Lower leg skin (tissue), 3 donors: ENCODE data around the gene SLC49A3.

Experiments used
- POLR2A ChIP-seq, 2 donors: fragments of 450-650 bp; IDR thresholded peaks; one replicate each; pipeline ENCODE4 v1.6.1; 2016 to 2017; ENCODE audit warnings: antibody characterized with exemption in 2 of 2, mild to moderate bottlenecking in 1 of 2, moderate library complexity in 1 of 2
- TF ChIP-seq, protein P1 (sequence below), 3 donors: fragments of 450-650 bp; IDR thresholded peaks; one replicate each; pipeline ENCODE4 v1.5.1; 2016; ENCODE audit warnings: antibody characterized with exemption in 3 of 3, mild to moderate bottlenecking in 3 of 3, moderate library complexity in 2 of 3

DNA sequence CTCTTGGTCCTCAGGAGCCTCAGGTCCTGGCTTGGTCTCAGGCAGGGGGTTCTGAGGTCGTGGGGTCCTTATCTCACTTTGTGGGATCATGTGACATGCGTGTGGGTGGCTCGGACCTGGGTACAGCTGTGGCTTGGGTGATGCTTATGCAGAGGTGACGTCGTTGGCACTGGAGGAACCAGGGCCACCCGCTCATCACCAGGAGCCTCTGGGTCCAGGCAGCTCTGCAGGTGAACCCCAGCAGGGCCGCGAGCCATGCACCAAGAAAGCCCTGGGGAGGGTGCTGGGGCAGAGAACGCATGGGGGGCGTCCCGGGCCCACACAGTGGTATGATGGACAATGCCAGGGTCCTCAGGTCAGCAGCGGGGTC, 23.6 kb downstream of the SLC49A3 start:
- TF ChIP-seq, protein P1, sequence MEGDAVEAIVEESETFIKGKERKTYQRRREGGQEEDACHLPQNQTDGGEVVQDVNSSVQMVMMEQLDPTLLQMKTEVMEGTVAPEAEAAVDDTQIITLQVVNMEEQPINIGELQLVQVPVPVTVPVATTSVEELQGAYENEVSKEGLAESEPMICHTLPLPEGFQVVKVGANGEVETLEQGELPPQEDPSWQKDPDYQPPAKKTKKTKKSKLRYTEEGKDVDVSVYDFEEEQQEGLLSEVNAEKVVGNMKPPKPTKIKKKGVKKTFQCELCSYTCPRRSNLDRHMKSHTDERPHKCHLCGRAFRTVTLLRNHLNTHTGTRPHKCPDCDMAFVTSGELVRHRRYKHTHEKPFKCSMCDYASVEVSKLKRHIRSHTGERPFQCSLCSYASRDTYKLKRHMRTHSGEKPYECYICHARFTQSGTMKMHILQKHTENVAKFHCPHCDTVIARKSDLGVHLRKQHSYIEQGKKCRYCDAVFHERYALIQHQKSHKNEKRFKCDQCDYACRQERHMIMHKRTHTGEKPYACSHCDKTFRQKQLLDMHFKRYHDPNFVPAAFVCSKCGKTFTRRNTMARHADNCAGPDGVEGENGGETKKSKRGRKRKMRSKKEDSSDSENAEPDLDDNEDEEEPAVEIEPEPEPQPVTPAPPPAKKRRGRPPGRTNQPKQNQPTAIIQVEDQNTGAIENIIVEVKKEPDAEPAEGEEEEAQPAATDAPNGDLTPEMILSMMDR (IDR thresholded peaks at IDR 0.05), result no peak
- no peak for TF ChIP-seq POLR2A (IDR thresholded peaks at IDR 0.05)
